ENCODE measurements around the gene SLC1A3.

DNA sequence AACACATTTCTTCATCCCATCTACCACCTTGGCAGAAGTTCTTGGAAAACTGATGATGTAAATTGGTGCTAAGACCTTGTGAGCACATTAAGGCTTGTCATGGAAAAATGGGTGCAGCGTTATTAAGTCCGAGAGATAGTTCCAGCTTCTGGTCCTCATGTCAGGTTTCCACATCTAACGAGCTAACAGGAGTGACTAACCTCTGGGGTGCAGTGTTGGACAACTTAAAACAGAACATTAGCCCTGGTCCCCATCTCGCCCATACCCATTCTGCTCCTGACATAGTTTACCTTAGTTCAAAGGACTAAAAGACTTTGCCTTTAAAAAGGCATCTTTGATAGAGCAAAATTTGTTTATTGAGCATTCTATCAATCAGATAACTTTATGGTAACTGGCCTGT is 128.0 kb downstream of the SLC1A3 start:
- no peak for TF ChIP-seq POLR2A (IDR thresholded peaks at IDR 0.05)
- TF ChIP-seq, protein P1, sequence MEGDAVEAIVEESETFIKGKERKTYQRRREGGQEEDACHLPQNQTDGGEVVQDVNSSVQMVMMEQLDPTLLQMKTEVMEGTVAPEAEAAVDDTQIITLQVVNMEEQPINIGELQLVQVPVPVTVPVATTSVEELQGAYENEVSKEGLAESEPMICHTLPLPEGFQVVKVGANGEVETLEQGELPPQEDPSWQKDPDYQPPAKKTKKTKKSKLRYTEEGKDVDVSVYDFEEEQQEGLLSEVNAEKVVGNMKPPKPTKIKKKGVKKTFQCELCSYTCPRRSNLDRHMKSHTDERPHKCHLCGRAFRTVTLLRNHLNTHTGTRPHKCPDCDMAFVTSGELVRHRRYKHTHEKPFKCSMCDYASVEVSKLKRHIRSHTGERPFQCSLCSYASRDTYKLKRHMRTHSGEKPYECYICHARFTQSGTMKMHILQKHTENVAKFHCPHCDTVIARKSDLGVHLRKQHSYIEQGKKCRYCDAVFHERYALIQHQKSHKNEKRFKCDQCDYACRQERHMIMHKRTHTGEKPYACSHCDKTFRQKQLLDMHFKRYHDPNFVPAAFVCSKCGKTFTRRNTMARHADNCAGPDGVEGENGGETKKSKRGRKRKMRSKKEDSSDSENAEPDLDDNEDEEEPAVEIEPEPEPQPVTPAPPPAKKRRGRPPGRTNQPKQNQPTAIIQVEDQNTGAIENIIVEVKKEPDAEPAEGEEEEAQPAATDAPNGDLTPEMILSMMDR (IDR thresholded peaks at IDR 0.05) = peak in 6 of 12 donors; percentile 5 to 27 (median 18)

Data from heart left ventricle (tissue), 13 donors.